CD14-positive monocyte (primary cell): ENCODE data around the gene ZNF784. TPM values are rescaled to one million over a fixed set of nuclear protein-coding genes. Genes with fewer than 3 reads are reported as not detected.

Source experiments
- DNase-seq, 3 donors: peaks; one replicate each; pipeline ENCODE4 v3.0.0-alpha.2; 2011 to 2022
- H2AFZ ChIP-seq: 2 replicates; pipeline ENCODE4 v1.6.0; 2012; ENCODE audit warnings: mild to moderate bottlenecking, low read depth, low read length, inconsistent platforms; ENCODE audit not compliant: insufficient read depth, poor library complexity, severe bottlenecking
- H3K27ac ChIP-seq, 2 donors: 1 replicate in 1 of 2; 2 replicates in 1 of 2; pipeline ENCODE4 v1.5.1; 2012 to 2013; ENCODE audit warnings: low read length in 2 of 2, control low read depth in 1 of 2, inconsistent platforms in 1 of 2, low read depth in 1 of 2, mild to moderate bottlenecking in 1 of 2
- H3K27me3 ChIP-seq, 2 donors: one replicate each; pipeline versions ENCODE4 v1.6.0 to v1.6.1; 2011 to 2013; ENCODE audit warnings: low read length in 2 of 2; ENCODE audit not compliant: control insufficient read depth in 2 of 2, insufficient read depth in 2 of 2
- H3K36me3 ChIP-seq, 2 donors: replicated peaks in 1 of 2; 1 replicate in 1 of 2; 2 replicates in 1 of 2; pipeline versions ENCODE4 v1.5.1 to v1.6.1; 2012 to 2013; ENCODE audit warnings: low read length in 2 of 2, control low read depth in 1 of 2, inconsistent platforms in 1 of 2, mild to moderate bottlenecking in 1 of 2; ENCODE audit not compliant: insufficient read depth in 2 of 2, control insufficient read depth in 1 of 2
- H3K4me1 ChIP-seq, 2 donors: 1 replicate in 1 of 2; 2 replicates in 1 of 2; pipeline versions ENCODE4 v1.5.1 to v1.6.1; 2012 to 2013; ENCODE audit warnings: low read length in 2 of 2, control low read depth in 1 of 2, inconsistent platforms in 1 of 2, mild to moderate bottlenecking in 1 of 2, moderate library complexity in 1 of 2; ENCODE audit not compliant: insufficient read depth in 2 of 2, control insufficient read depth in 1 of 2
- H3K4me2 ChIP-seq: replicated peaks from 2 replicates; pipeline ENCODE3; 2012; ENCODE audit warnings: low read length, moderate library complexity, mild to moderate bottlenecking; ENCODE audit not compliant: poor library complexity, severe bottlenecking; ENCODE audit errors: extremely low read depth
- H3K4me3 ChIP-seq, 3 experiments: fragments of 200-600 bp in 1 of 3; sonication (generic) in 1 of 3; replicated peaks in 1 of 3; 1 replicate in 2 of 3; 2 replicates in 1 of 3; pipeline ENCODE4 v1.5.1; 2011 to 2013; ENCODE audit warnings: low read length in 3 of 3, mild to moderate bottlenecking in 3 of 3, control low read depth in 2 of 3, low read depth in 2 of 3, inconsistent platforms in 1 of 3, moderate library complexity in 1 of 3
- H3K79me2 ChIP-seq: 2 replicates; pipeline ENCODE4 v1.6.0; 2012; ENCODE audit warnings: mild to moderate bottlenecking, control low read depth, inconsistent platforms, low read length, moderate library complexity; ENCODE audit not compliant: insufficient read depth
- H3K9ac ChIP-seq: 2 replicates; pipeline ENCODE4 v1.6.0; 2017; ENCODE audit warnings: low read length, mild to moderate bottlenecking; ENCODE audit not compliant: insufficient read depth, poor library complexity, severe bottlenecking
- H3K9me3 ChIP-seq, 2 donors: replicated peaks in 1 of 2; 1 replicate in 1 of 2; 2 replicates in 1 of 2; pipeline versions ENCODE4 v1.5.1 to v1.6.1; 2012 to 2013; ENCODE audit warnings: low read length in 2 of 2, control low read depth in 1 of 2; ENCODE audit not compliant: control insufficient read depth in 1 of 2, insufficient read depth in 1 of 2
- H4K20me1 ChIP-seq: 2 replicates; pipeline ENCODE4 v1.6.0; 2012; ENCODE audit warnings: mild to moderate bottlenecking, low read length, control low read depth, moderate library complexity; ENCODE audit not compliant: insufficient read depth
- H3K27ac Mint-ChIP-seq, 7 donors: one replicate each; pipeline ENCODE4 v1.8.0; 2020; ENCODE audit warnings: mild to moderate bottlenecking in 7 of 7, mixed read lengths in 7 of 7, moderate library complexity in 6 of 7, inconsistent platforms in 2 of 7
- H3K27me3 Mint-ChIP-seq, 3 donors: one replicate each; pipeline ENCODE4 v1.8.0; 2021 to 2022; ENCODE audit warnings: low read depth in 3 of 3, mild to moderate bottlenecking in 3 of 3, mixed read lengths in 3 of 3, moderate library complexity in 3 of 3, inconsistent platforms in 1 of 3
- H3K36me3 Mint-ChIP-seq, 2 donors: one replicate each; pipeline ENCODE4 v1.8.0; 2020; ENCODE audit warnings: mixed read lengths in 2 of 2, inconsistent platforms in 1 of 2, mild to moderate bottlenecking in 1 of 2
- H3K4me1 Mint-ChIP-seq: one replicate; pipeline ENCODE4 v1.8.0; 2020; ENCODE audit warnings: mild to moderate bottlenecking, mixed read lengths
- H3K4me3 Mint-ChIP-seq, 2 donors: one replicate each; pipeline ENCODE4 v1.8.0; 2020; ENCODE audit warnings: mild to moderate bottlenecking in 2 of 2, mixed read lengths in 2 of 2, moderate library complexity in 1 of 2
- H3K9me3 Mint-ChIP-seq, 7 donors: one replicate each; pipeline ENCODE4 v1.8.0; 2020 to 2022; ENCODE audit warnings: mixed read lengths in 7 of 7, mild to moderate bottlenecking in 6 of 7, moderate library complexity in 6 of 7, inconsistent platforms in 2 of 7
- CTCF ChIP-seq: fragments of 200-600 bp; IDR thresholded peaks from one replicate; pipeline ENCODE4 v1.8.0; 2022; ENCODE audit warnings: antibody characterized with exemption, mild to moderate bottlenecking
- WGBS: methylation state at CpG from one replicate; pipeline ENCODE4 v1.1.5; 2013; ENCODE audit warnings: missing lambda C conversion rate; ENCODE audit not compliant: insufficient coverage; 5-methylcytosine and 5-hydroxymethylcytosine counted together
- intact Hi-C, 2 donors: fragments of 100-400 bp; cut with micrococcal nuclease; formaldehyde crosslinking; loops; one replicate each; pipeline versions ENCODE4 v1.15.0 to v1.15.1; 2023
- polyA plus RNA-seq, 3 donors: library from polyadenylated mRNA; depleted of rRNA in 1 of 3; unstranded in 2 of 3; stranded (reverse) in 1 of 3; fragments of 300-500 nt in 2 of 3; fragments of >200 nt in 1 of 3; fragmentation: Illumina TruSeq in 2 of 3; gene quantifications; 1 replicate in 2 of 3; 2 replicates in 1 of 3; pipeline ENCODE4 v1.2.3, GENCODE V29; 2012 to 2021

Gene ZNF784
- polyA plus RNA-seq, 3 donors: 1.5 to 5.5 (median 2.4) TPM

GRCh38 chr19:55614711-55615542, 9.4 kb downstream of the ZNF784 start:
- Histone ChIP-seq H3K9me3 (no peaks in the 10 kb centered on the region), H4K20me1 (peaks cover 33% of the 10 kb centered on the region), H3K9ac (no peak overlapping the region), H3K36me3 (peaks cover 16 to 35% of the 10 kb centered on the region in 2 donors), H3K79me2 (peaks cover 52% of the 10 kb centered on the region), H3K4me2 (no peak overlapping the region), H2AFZ (no peak overlapping the region), H3K27me3 (no peaks in the 10 kb centered on the region), H3K4me1 (peaks cover 43 to 46% of the 10 kb centered on the region in 2 donors), H3K27ac (no peak overlapping the region), H3K4me3 (no peak overlapping the region)
- Mint-ChIP-seq H3K4me3 (no peak overlapping the region), H3K9me3 (peaks cover 0 to 2% (median 0%) of the 10 kb centered on the region in 7 donors), H3K4me1 (peaks cover 55% of the 10 kb centered on the region), H3K36me3 (peaks cover 32 to 55% of the 10 kb centered on the region in 2 donors), H3K27ac (no peak overlapping the region), H3K27me3 (no peaks in the 10 kb centered on the region)
- no peak for TF ChIP-seq CTCF
- intact Hi-C loops: no loop called here
- WGBS: over 99% methylated on average over 62 of the region's 98 CpGs
- no peak for DNase-seq

- no peak overlapping the region for H3K4me3 ChIP-seq
- WGBS: 96% methylated on average over 70 of the region's 75 CpGs
These were observed 10.2 kb downstream of the ZNF784 start for GRCh38 chr19:55613930-55614710.

More at GRCh38 chr19:55613930-55614710, 10.2 kb downstream of the ZNF784 start:
- Histone ChIP-seq H4K20me1 (peaks cover 41% of the 10 kb centered on the region), H3K27me3 (no peaks in the 10 kb centered on the region), H3K27ac (no peak overlapping the region), H3K9me3 (no peaks in the 10 kb centered on the region), H2AFZ (no peak overlapping the region), H3K79me2 (peaks cover 60% of the 10 kb centered on the region), H3K4me2 (no peak overlapping the region), H3K4me1 (peaks cover 35 to 38% of the 10 kb centered on the region in 2 donors), H3K9ac (no peak overlapping the region), H3K36me3 (peaks cover 20 to 43% of the 10 kb centered on the region in 2 donors)
- TF ChIP-seq CTCF: no peak
- H3K9me3 Mint-ChIP-seq: peaks cover 0 to 2% (median 0%) of the 10 kb centered on the region in 7 donors
- no peak overlapping the region for H3K27ac Mint-ChIP-seq
- peaks cover 36 to 58% of the 10 kb centered on the region in 2 donors for H3K36me3 Mint-ChIP-seq
- DNase-seq: no peak
- no peak overlapping the region for H3K4me3 Mint-ChIP-seq
- intact Hi-C loops: no loop called here
- no peaks in the 10 kb centered on the region for H3K27me3 Mint-ChIP-seq
- H3K4me1 Mint-ChIP-seq: peaks cover 55% of the 10 kb centered on the region
